Mononuclear cell (primary cell): ENCODE data around the gene MED6. TPM values are rescaled to one million over a fixed set of nuclear protein-coding genes. Genes with fewer than 3 reads are reported as not detected.

Experiments used
- H3K27me3 ChIP-seq: 2 replicates; pipeline ENCODE4 v1.6.0; 2011; ENCODE audit warnings: low read length, control low read depth; ENCODE audit not compliant: insufficient read depth
- H3K4me1 ChIP-seq: 2 replicates; pipeline ENCODE4 v1.5.1; 2011; ENCODE audit warnings: mild to moderate bottlenecking, low read length, control low read depth; ENCODE audit not compliant: insufficient read depth
- H3K4me3 ChIP-seq: 2 replicates; pipeline ENCODE4 v1.5.1; 2011; ENCODE audit warnings: mild to moderate bottlenecking, low read length, moderate library complexity
- H3K9me3 ChIP-seq: 2 replicates; pipeline ENCODE4 v1.5.1; 2011; ENCODE audit warnings: low read depth, mild to moderate bottlenecking, control low read depth, low read length
- total RNA-seq: library from RNA; depleted of rRNA; stranded (reverse); fragments of >200 nt; gene quantifications from one replicate; pipeline ENCODE4 v1.2.3, GENCODE V29; 2012

The MED6 gene, protein sequence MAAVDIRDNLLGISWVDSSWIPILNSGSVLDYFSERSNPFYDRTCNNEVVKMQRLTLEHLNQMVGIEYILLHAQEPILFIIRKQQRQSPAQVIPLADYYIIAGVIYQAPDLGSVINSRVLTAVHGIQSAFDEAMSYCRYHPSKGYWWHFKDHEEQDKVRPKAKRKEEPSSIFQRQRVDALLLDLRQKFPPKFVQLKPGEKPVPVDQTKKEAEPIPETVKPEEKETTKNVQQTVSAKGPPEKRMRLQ
- 96.3 TPM for total RNA-seq

DNA sequence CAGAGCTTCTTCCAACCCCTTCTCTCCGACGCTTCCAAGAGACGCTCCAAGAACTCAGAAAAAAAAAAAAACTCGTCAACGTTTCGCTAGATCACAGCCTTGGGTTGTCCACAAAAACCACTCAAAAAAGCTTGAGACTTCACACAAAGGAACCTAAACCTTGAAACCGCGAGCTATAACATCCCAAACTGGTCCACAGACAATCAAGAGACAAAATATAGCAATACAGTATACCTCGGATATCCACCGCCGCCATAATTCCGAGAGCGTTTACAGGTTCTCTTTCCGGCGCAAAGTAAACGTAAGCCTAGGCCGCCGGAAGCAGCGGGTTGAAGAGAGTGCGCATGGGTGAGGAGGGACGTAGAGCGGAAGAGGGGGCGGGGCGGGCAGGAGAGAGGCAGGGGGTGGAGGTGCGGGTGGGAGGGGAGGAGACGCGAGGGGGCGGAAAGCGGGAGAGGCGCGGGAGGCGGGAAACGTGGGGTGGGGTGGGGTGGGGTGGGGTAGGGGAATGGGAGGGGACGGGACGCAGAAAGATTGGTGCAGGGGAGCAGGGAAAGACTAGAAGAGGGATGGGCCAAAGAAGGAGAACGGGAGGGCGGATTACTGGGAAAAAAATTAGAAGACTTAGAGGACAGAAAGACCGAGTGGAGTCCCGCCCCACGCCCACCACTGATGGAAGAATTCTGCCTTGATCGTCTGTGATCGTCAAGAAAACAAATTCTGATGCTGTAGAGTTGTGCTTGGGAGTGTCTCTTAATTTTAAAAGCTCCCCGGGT is at the start of gene MED6:
Gene MED6 (minus strand): TSS at position 274 of the 776 bp plus-strand sequence. CDS start 18 bp downstream, at position 256.
- Histone ChIP-seq H3K27me3 (peaks cover 6% of the 10 kb centered on the region), H3K4me3 (peak within 1 kb of the TSS; percentile 99), H3K4me1 (peaks cover 18% of the 10 kb centered on the region), H3K9me3 (no peaks in the 10 kb centered on the region)

DNA sequence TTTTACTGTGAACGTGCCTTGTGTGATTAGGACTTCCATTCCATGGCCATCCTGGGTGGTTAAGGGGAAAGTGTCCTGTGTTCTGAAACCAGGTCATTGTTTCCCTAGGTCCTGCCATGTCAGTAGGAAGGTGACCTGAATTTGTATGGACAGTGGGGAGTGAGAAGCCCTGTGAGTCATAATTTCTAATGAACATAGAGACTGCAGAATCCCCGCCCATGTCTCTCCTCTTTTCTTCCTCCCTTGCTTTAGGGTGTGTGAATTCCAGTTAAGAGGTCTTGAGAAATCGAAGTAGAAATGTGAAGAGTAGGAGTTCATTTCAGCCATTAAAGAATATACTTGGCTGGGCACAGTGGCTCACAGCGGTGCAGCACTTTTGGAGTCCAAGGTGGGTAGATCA is 49.3 kb upstream of the MED6 start:
- Histone ChIP-seq H3K4me1 (peaks cover 62% of the 10 kb centered on the region), H3K4me3 (no peak overlapping the region), H3K9me3 (no peaks in the 10 kb centered on the region), H3K27me3 (no peaks in the 10 kb centered on the region)

DNA sequence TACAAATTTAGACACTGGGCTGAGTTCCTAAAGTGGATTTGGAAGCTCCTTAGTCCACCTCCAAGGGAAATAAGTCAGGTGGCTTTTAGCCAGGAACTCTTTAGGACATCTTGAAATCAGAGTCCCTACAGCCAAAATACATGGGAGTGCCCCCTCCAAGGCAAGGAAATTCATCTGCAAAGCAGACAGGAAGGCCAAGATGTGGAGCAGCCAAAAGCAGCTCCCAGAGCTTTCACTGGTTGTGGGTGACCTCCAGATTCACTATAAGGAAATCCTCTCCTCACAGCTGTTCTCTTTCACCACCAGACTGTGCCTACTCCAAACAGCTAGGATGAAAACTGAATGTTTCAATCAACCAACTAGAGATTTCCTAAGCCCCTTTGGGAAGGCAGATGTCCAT is 47.9 kb upstream of the MED6 start:
- Histone ChIP-seq H3K4me3 (no peak overlapping the region), H3K27me3 (peaks cover 11% of the 10 kb centered on the region), H3K9me3 (no peaks in the 10 kb centered on the region), H3K4me1 (peaks cover 58% of the 10 kb centered on the region)

DNA sequence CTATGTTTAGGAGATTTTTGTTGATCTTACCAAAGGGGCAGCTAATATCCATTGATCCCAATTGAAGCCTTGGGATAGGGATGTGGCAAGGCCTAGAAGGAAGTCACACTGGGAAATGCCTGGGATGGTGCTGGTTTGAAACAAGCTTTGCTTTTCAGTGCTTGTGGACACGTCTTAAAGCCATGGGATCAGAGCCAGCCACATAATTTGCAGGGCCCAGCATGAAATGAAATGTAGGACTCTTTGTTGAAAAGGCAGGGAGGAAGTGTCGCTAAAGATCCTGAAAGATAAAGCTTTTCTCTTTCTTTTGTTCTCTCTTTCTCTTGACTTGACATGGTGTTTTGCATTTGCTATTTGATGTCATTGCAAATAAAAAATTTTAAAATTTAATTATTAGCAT is 46.2 kb upstream of the MED6 start:
- Histone ChIP-seq H3K4me3 (no peak overlapping the region), H3K4me1 (peaks cover 53% of the 10 kb centered on the region), H3K9me3 (no peaks in the 10 kb centered on the region), H3K27me3 (peaks cover 22% of the 10 kb centered on the region)

DNA sequence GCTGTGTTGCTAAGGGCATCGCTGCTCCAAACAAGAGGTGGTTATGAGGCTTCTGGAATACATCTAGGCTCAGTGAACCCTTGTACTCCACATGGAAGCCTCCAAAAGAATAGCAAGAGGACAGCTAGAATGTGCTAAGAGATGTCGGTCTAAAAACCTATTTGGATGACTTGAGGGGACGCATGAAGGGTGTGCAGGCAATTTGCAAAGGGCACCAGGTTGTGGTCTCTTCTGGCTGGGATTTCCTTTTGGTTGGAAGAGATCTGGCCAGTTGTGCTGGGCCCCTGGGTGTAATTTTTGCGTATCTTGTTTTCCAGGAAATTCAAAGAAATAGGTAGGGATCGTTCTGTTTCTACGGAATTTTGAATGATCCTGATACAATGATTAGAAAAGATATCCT is 45.4 kb upstream of the MED6 start:
- H3K27me3 ChIP-seq, result peaks cover 24% of the 10 kb centered on the region
- no peaks in the 10 kb centered on the region for H3K9me3 ChIP-seq
- H3K4me1 ChIP-seq, result peaks cover 53% of the 10 kb centered on the region
- H3K4me3 ChIP-seq, result no peak overlapping the region

DNA sequence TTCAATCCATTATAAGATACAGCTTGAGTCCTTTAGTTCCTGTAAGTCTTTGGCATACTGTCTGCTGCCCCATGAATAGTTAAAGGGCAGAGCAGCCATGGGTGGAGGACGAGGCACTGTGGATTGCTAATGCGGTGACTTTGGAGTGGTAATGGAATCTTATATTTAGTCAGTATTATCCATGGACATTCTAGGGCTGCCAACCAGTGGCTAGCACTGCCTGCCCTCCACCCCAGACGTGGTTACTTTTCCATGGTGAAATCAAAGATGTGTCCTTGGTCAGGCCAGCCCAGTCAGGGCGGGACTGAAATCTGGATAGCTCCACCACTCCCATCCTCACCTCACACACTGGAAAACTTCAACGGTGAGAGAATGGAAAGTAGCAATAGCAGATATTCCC is 43.5 kb upstream of the MED6 start:
- H3K27me3 ChIP-seq, result peaks cover 40% of the 10 kb centered on the region
- H3K4me1 ChIP-seq, result peaks cover 60% of the 10 kb centered on the region
- H3K9me3 ChIP-seq, result no peaks in the 10 kb centered on the region
- H3K4me3 ChIP-seq, result peak overlapping the region; percentile 59

DNA sequence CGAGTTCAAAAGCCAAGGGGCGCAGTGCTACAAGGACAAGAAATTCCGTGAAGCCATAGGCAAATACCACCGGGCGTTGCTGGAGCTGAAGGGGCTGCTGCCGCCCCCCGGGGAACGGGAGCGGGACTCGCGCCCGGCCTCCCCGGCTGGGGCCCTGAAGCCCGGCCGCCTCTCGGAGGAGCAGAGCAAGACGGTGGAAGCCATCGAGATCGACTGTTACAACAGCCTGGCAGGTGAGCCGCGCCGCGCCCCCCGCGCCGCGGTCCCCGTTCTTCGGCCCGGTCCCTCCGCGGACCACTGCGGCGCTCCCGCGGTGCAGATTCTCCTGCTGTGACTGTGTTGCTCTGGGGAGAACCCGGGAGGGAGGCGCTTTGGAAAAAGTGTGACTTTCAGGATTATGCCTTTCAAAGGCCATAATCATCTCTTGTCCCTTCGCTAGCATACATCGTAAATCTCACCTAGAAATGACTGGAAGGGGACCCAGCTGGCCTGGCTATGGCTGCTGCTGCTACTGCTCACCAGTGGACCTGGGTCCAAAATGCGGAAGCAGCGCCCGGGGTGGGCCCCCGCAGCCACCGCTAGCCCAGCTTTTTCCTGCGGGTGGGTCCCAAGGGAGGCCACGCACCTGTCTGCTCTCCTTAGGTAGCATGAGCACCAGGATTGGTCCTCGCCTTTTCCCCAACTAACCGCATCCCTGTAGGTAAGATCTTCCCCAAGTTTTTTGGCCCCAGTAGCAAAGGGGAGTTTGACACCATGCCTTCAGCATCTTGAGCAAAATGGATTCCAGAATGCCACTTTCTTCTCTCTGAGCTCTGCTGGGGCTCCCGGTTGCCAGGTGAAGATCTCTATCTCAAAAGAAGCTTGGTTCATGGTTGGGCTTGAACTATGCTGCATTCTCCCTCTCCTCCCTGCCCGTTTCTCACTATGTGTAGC is 42.1 kb upstream of the MED6 start:
- Histone ChIP-seq H3K4me3 (peak overlapping the region; percentile 59), H3K27me3 (peaks cover 47% of the 10 kb centered on the region), H3K4me1 (peaks cover 50% of the 10 kb centered on the region), H3K9me3 (no peaks in the 10 kb centered on the region)

DNA sequence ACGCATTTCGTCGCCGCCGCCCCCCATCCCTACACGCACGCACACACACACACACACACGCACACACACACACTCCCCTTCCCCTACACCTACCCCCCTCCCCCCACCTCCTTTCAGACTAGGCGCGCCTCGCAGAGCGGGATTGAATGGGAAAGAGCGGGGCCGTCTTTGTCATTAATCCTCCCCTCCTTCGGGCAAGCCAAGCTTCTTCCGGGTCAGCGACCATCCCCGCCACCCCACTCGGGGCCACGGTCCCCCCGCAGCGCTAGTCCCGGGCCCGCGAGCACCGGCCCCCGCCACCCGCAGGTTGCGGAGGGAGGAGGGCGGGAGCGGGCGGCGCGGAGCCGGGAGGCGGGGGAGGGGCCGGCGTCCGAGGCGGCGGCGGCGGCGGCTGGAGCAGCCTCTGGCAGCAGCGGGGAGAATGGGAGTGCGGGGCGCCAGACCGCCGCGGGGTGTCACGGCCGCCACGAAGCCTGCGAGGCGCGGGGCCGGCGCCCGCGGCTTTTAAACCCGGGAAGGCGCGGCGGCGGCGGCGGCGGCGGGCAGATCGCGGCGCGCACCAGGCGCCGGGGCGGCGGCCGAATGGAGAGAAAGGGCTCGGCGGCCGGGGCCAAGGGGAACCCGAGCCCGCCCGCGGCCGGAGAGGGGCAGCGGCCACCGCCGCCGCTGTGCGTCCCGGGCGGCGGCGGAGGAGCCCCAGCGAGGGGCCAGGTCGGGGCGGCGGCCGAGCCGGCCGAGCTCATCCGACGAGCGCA is 41.3 kb upstream of the MED6 start, which contains the start of gene TTC9:
Gene TTC9 (plus strand): TSS at position 369 of the 755 bp plus-strand sequence. CDS start 214 bp downstream, at position 583.
- peaks cover 45% of the 10 kb centered on the region for H3K4me1 ChIP-seq
- H3K27me3 ChIP-seq, result peaks cover 47% of the 10 kb centered on the region
- peak within 1 kb of the TSS; percentile 59 for H3K4me3 ChIP-seq
- no peaks in the 10 kb centered on the region for H3K9me3 ChIP-seq

DNA sequence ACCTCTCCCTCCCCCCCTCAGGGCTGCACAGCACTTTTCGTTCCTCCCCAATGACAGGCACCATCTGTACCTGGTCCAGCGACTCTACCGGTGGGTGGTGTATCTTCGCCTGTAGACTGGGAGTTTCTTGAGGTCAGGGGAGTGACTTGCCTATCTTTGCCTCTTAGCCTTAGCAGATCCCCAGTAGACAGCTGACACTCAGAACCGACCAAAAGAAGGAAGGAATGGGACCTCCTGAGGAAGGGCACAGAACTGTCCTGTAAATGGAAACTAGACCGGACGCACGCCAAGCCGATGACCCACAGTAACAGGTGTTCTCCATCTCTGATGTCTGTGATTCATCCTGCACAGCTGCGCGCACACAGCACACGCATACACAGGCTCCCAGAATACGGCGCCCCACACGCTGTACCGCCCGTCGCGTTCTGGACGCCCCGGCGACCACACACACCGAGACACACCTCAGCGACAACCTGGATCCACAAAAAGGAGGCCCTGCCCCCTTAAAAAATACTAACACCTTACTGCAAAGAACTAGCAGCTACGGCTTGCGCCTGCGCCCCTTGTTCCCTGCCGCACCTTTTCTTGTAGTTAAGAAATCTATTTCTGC is 40.6 kb upstream of the MED6 start:
- peaks cover 38% of the 10 kb centered on the region for H3K4me1 ChIP-seq
- H3K9me3 ChIP-seq, result no peaks in the 10 kb centered on the region
- H3K27me3 ChIP-seq, result peaks cover 47% of the 10 kb centered on the region
- H3K4me3 ChIP-seq, result peak overlapping the region; percentile 59

DNA sequence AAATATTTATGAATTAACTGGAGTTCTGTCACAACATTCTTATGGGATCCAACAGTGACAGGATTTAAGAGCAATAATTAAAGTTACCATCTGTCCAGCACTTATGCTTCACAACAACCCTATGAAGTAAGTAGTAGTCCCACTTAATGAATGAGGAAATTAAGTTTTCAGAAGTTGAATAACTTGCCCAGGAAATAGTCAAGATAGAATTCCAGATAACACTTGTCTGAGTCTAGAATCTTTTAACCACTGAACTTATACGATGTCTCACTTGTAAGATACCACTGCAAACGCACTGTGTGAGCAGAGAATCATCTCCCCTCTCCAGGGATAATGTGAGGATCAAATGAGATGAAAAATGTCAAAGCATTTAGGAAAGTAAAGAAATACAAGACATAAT is 38.0 kb upstream of the MED6 start:
- H3K4me3 ChIP-seq, result no peak overlapping the region
- H3K9me3 ChIP-seq, result no peaks in the 10 kb centered on the region

DNA sequence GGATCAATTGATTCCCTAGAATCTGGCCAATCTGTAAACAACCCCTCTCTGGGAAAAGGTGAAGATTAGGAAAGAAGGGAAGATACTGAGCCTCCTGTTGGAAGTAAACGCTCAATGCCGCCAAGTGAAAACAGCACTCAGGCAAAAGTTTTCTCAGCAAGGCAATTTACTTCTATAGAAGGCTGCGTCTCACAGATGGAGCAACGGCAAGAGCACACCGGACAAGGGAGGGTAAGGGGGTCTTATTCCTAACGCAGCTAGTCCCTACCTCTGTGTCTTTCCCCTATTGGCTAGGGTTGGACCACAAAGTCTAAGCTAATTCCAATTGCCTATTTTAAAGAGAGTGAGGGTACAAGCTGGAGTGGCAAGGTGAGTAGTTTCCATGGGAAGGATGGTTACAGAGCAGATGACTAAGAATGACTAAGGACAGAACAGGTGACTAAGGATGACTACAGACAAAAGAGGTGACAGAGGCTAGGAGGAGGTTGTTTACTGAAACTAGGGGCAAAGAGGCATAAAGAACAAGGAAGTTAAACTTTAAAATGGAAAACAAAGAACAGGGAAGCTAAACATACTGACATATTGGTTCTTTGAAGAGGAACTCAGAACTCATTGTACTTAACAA is 35.6 kb upstream of the MED6 start:
- Histone ChIP-seq H3K9me3 (no peaks in the 10 kb centered on the region), H3K4me1 (peaks cover 9% of the 10 kb centered on the region), H3K4me3 (no peak overlapping the region), H3K27me3 (peaks cover 25% of the 10 kb centered on the region)

More for the DNA sequence above, 38.0 kb upstream of the MED6 start:
- Histone ChIP-seq H3K27me3 (peaks cover 36% of the 10 kb centered on the region), H3K4me1 (peaks cover 23% of the 10 kb centered on the region)

DNA sequence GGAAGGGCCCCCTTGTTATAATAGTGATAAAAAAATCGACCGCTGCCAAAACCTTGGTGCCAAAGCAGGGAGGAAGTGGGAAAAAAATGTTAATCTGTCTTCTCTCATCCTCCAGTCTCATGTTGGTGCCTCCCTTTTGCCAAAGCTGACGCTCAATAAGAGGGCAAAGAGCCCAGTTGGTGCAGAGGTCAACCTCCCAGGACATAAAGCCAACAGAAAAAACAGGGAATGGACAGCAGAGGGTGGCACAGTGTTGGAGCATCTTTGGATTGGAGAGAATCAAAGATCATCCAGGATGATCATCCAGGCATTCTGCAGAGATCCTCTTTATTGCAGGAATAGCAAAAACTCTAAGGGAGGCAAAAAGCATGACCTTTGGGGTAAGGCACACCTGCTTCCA is 31.5 kb upstream of the MED6 start:
- Histone ChIP-seq H3K9me3 (peaks cover 7% of the 10 kb centered on the region), H3K4me3 (no peak overlapping the region), H3K27me3 (no peaks in the 10 kb centered on the region), H3K4me1 (no peaks in the 10 kb centered on the region)

DNA sequence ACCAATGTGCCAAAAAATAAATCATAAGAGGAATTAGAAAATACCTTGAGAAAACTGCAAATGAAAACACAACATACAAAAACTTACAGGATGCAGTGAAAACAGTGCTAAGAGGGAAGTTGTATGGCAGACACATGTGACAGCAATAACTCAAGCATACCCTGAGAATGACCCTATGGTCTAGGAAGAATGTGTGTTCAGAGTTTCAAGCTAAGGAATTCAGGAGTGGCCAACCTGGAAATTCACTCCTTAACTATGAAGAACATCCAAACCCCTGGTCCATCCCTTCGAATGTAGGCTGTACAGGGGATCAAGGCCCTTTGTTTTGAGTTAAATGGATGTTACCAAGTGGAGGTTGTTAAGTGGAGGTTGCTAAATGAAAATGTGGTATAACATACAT is 24.5 kb upstream of the MED6 start:
- Histone ChIP-seq H3K4me3 (no peak overlapping the region), H3K4me1 (no peaks in the 10 kb centered on the region), H3K27me3 (no peaks in the 10 kb centered on the region), H3K9me3 (peaks cover 17% of the 10 kb centered on the region)
